Thyroid gland (tissue), 4 donors: ENCODE data around the gene ARMH4.

ENCODE experiments used
- CTCF ChIP-seq, 6 experiments: fragments of 200-600 bp in 3 of 6; fragments of 450-650 bp in 3 of 6; sonication (generic) in 3 of 6; IDR thresholded peaks; one replicate each; pipeline ENCODE4 v1.5.1; 2016 to 2019; ENCODE audit warnings: antibody characterized with exemption in 6 of 6, mild to moderate bottlenecking in 2 of 6, inconsistent platforms in 1 of 6, moderate library complexity in 1 of 6
- POLR2A ChIP-seq, 2 donors: fragments of 450-650 bp; IDR thresholded peaks; one replicate each; pipeline ENCODE4 v1.6.1; 2017; ENCODE audit warnings: antibody characterized with exemption in 2 of 2, mild to moderate bottlenecking in 2 of 2, moderate library complexity in 1 of 2

DNA sequence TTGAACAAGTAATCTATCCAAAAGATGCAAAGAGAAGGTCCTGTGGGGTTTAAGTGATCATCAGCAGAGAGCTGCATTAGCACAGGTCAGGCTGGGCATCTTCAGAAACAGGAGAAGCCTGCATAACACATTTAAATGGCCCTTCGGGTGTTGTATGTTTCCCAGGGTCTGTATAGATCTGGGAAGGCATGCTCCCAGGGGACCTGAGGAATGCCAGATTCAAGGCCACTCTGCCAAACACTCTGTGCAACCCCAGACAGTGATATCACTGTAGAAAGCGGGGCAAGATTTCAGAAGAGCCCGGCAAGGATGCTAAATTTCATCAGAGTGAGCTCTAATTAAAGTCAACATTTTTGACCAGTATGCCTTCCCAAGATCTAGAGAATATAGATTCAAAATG, 92.9 kb downstream of the ARMH4 start:
- TF ChIP-seq CTCF (IDR thresholded peaks at IDR 0.05) (no peak), POLR2A (IDR thresholded peaks at IDR 0.05) (no peak)
